T47D (cell line): ENCODE results near the gene NADSYN1.
"Not testable (repeated sequence)": the region's sequence is repeated elsewhere in the genome, so short reads cannot be mapped to it uniquely, and the experiment has no call there.

Experiments used
- DNase-seq, 2 experiments: peaks; one replicate each; pipeline versions ENCODE4 v3.0.0 to v3.0.0-alpha.2; 2011 to 2012; ENCODE audit warnings: low read depth in 1 of 2, low spot score in 1 of 2
- JUND ChIP-seq: IDR thresholded peaks from 2 replicates; pipeline ENCODE4 v1.6.1; 2012; ENCODE audit warnings: low read depth
- in situ Hi-C: cut with HindIII; loops from 2 replicates; pipeline ENCODE4 v1.10.0; 2016; ENCODE audit warnings: low sequenced_read_pairs, low pct_unique_long_range_greater_than_20kb

The NADSYN1 gene

DNA sequence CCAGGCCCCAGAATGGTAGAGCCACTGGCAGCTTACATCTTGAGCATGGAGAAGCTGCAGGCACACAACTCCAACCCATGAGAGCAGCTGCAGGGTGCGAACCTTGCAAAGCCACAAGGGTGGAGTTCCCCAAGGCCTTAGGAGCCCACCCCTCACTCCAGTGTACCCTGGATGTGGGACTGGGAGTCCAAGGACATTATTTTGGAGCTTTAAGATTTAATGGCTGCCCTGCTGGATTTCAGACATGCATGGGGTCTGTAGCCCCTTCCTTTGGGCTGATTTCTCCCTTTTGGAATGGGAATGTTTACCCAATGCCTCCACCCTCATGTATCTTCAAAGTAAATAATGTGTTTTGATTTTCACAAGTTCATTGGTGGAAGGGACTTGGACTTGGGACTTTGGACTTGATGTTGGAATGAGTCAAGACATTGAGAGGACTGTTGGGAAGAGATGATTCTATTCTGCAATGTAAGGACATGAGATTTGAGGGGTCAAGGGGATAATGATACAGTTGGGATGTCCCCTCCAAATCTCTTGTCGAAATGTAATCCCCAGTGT lies 73.0 kb downstream of the NADSYN1 start:
- in situ Hi-C loops, result no loop called here
- DNase-seq, result no peak

DNA sequence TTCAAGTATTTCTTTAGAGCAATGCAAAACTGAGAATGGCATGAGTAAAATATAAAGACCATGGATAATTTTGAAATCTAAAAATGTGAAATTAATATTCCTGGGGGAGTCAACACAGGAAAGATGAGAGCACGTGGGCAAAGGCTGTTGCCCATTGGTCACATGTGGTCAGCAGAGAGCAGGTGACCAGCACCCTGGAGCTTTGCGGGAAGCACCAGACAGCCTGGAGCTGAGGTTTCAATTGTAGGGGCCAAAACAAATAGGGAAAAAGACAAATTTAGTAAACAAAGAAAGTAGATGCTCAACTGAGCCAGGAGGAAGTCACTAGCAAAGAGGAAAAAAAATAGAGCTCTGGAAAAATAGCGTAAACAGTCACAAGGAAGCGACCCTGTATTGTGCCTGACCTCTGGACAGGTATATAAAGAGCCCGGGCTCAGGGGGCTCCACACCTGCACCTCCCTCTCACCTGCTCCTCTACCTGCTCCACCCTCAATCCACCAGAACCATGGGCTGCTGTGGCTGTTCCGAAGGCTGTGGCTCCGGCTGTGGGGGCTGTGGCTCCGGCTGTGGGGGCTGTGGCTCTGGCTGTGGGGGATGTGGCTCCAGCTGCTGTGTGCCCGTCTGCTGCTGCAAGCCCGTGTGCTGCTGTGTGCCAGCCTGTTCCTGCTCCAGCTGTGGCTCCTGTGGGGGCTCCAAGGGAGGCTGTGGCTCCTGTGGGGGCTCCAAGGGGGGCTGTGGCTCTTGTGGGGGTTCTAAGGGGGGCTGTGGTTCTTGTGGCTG lies 74.0 kb downstream of the NADSYN1 start, which contains the start of gene KRTAP5-7:
KRTAP5-7 (plus strand) TSS at position 472 of the 780 bp plus-strand sequence; CDS start at position 506, 34 bp downstream.
- peak in 1 of 2 experiments; percentile 39 for DNase-seq

More for the DNA sequence above, 73.0 kb downstream of the NADSYN1 start:
- TF ChIP-seq JUND, result no peak

GRCh38 chr11:71527576-71528210 lies 74.7 kb downstream of the NADSYN1 start:
- TF ChIP-seq JUND, result no peak
- no peak for DNase-seq
- in situ Hi-C loops, result no loop called here

More for the DNA sequence above, 74.0 kb downstream of the NADSYN1 start, which contains the start of gene KRTAP5-7:
- in situ Hi-C loops, result not testable (repeated sequence)

- no peak for DNase-seq
- in situ Hi-C loops, result no loop called here
- TF ChIP-seq JUND, result no peak
Observed at GRCh38 chr11:71530602-71531001, 77.6 kb downstream of the NADSYN1 start.

- TF ChIP-seq JUND, result no peak
- in situ Hi-C loops, result no loop called here
- DNase-seq, result no peak
Observed at GRCh38 chr11:71532036-71532610, 79.1 kb downstream of the NADSYN1 start.

- in situ Hi-C loops, result not testable (repeated sequence)
Observed at GRCh38 chr11:71534711-71535608, 82.0 kb downstream of the NADSYN1 start.

GRCh38 chr11:71535825-71536224 lies 82.8 kb downstream of the NADSYN1 start:
- in situ Hi-C loops, result no loop called here
- TF ChIP-seq JUND, result no peak

More at GRCh38 chr11:71534711-71535608, 82.0 kb downstream of the NADSYN1 start:
- not testable (repeated sequence) for DNase-seq

DNA sequence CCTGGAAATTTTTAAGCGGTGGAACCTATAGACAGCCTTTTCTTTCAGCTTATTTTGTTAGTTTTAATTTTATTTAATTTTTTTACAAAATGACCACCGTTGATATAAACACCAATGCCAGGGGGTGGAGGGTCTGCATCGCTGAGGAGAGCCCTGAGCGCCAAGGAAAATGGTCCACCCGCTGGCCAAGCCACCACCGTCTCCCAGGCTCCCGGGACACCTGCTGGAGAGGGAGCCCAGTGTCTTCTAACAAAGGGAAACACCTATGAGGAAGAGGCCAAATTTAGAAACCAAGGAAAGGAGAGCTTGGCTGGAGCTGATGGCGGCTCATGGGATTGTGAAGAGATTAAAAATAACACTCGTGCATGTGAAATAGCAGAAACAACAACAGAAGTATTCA lies 84.5 kb downstream of the NADSYN1 start:
- in situ Hi-C loops, result no loop called here
- TF ChIP-seq JUND, result no peak
- DNase-seq, result no peak

More at GRCh38 chr11:71535825-71536224, 82.8 kb downstream of the NADSYN1 start:
- DNase-seq, result no peak

- in situ Hi-C loops, DNase-seq: not testable (repeated sequence)
Observed at GRCh38 chr11:71537977-71538665, 85.1 kb downstream of the NADSYN1 start, which contains the start of gene KRTAP5-8. Gene KRTAP5-8, plus strand, starts transcription at chr11:71538025. Its CDS starts 31 bp downstream, at chr11:71538056.

GRCh38 chr11:71538666-71538990 lies 85.6 kb downstream of the NADSYN1 start:
- in situ Hi-C loops, result no loop called here
- DNase-seq, result no peak
- no peak for TF ChIP-seq JUND

GRCh38 chr11:71539017-71539416 lies 86.0 kb downstream of the NADSYN1 start:
- no peak for TF ChIP-seq JUND
- in situ Hi-C loops, result no loop called here
- DNase-seq, result no peak

GRCh38 chr11:71539971-71540370 lies 87.0 kb downstream of the NADSYN1 start:
- not testable (repeated sequence) for DNase-seq

GRCh38 chr11:71540521-71541304 lies 87.7 kb downstream of the NADSYN1 start:
- DNase-seq, in situ Hi-C loops: not testable (repeated sequence)

More at GRCh38 chr11:71539971-71540370, 87.0 kb downstream of the NADSYN1 start:
- in situ Hi-C loops, result not testable (repeated sequence)
